ENCODE results near the gene CPEB3. TPM values are rescaled to one million over a fixed set of nuclear protein-coding genes. Genes with fewer than 3 reads are reported as not detected.

The CPEB3 gene
- total RNA-seq, 1 donor from 2014 or later = 8.0 TPM

DNA sequence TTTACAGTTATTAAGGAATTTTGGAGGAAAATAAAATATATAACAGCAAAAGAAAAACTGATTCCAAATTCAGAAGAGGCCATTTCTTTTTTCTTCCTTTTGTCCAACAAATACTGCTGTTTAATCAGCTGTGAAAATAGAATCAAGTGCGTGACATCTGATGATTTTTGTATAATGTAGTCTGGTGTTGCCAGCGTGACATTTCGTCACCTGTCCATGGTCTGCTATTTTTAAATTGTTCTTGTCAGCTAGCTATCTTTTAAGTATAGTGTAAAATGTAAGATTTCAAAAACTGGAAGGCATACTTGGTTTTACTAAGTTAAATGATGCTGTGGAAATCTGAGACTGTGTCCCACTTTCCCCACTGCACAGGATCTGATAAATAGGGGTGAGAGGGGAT lies 105.9 kb downstream of the CPEB3 start:
- no peak for DNase-seq
- H3K4me3 Mint-ChIP-seq (ENCODE audit: unreplicated experiment) = no peak overlapping the region
- no peak overlapping the region for H3K27ac Mint-ChIP-seq (ENCODE audit: unreplicated experiment)
- no peaks in the 10 kb centered on the region for H3K27me3 Mint-ChIP-seq (ENCODE audit: unreplicated experiment)
- no peaks in the 10 kb centered on the region for H3K9me3 Mint-ChIP-seq (ENCODE audit: unreplicated experiment)
- TF ChIP-seq CTCF (IDR thresholded peaks at IDR 0.05; ENCODE audit: partially characterized antibody, unreplicated experiment) = no peak
- no peaks in the 10 kb centered on the region for H3K36me3 Mint-ChIP-seq (ENCODE audit: unreplicated experiment)
- peaks cover 7% of the 10 kb centered on the region for H3K4me1 Mint-ChIP-seq (ENCODE audit: low read depth, unreplicated experiment)

DNA sequence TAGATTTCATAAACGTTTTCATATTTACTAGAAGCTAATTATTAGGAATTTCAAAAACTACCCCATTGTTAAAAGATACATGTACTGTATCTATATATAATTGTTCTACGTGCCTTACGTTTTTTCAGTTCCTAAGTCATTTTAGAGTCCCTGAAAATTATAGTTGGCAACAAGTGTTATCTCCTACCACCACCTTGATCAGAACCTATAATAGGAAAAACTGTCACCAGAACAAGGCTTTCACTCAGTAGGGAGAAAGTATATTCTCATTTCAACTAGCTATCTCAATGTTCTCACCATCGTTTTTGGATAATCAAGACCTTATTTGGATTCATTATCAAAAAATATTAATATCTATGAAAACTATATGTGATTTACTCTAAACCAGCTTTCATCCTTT lies 107.7 kb downstream of the CPEB3 start:
- H3K36me3 Mint-ChIP-seq (ENCODE audit: unreplicated experiment) = no peaks in the 10 kb centered on the region
- DNase-seq = no peak
- no peak overlapping the region for H3K27ac Mint-ChIP-seq (ENCODE audit: unreplicated experiment)
- no peaks in the 10 kb centered on the region for H3K9me3 Mint-ChIP-seq (ENCODE audit: unreplicated experiment)
- H3K4me3 Mint-ChIP-seq (ENCODE audit: unreplicated experiment) = no peak overlapping the region
- peaks cover 7% of the 10 kb centered on the region for H3K4me1 Mint-ChIP-seq (ENCODE audit: low read depth, unreplicated experiment)
- TF ChIP-seq CTCF (IDR thresholded peaks at IDR 0.05; ENCODE audit: partially characterized antibody, unreplicated experiment) = no peak
- H3K27me3 Mint-ChIP-seq (ENCODE audit: unreplicated experiment) = no peaks in the 10 kb centered on the region

DNA sequence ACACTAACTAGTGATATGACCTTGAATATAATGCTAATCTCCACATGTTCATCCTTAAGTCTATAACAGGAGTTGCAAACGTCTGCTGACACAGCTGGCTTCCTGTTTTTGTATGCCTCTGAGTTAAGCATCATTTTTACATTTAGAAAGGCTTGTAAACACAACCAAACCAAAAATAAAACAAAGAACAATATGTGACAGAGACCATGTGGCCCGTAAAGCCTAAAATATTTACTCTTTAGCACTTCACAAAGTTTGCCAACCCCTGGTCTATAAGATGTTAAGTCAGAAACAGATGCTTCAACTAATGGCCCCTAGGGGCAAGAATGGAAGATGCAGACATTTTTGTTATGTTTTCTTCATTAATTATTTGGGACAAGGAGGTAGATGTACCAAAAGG lies 109.3 kb downstream of the CPEB3 start:
- no peak for DNase-seq
- Mint-ChIP-seq H3K4me1 (ENCODE audit: low read depth, unreplicated experiment) (peaks cover 7% of the 10 kb centered on the region), H3K4me3 (ENCODE audit: unreplicated experiment) (no peak overlapping the region), H3K27ac (ENCODE audit: unreplicated experiment) (peak overlapping the region; percentile 8), H3K9me3 (ENCODE audit: unreplicated experiment) (no peaks in the 10 kb centered on the region), H3K27me3 (ENCODE audit: unreplicated experiment) (no peaks in the 10 kb centered on the region), H3K36me3 (ENCODE audit: unreplicated experiment) (no peaks in the 10 kb centered on the region)
- TF ChIP-seq CTCF (IDR thresholded peaks at IDR 0.05; ENCODE audit: partially characterized antibody, unreplicated experiment) = peak; percentile 50

DNA sequence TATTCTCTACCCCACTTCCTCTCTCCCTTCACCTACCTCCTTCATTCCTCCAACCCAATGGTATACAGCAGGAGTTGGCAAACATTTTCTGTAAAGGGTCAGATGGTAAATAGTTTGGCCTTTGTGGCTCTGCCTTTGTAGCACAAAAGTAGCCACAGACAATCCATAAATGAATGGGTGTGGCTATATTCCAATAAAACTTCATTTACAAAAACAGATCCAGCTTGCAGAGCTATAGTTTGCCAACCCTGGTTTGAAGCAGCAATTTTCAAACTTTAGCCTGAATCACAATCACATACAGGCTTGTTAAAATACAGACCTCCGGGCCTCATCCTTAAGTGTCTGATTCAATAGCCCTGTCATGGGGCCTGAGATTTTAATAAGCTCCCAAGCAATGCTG lies 110.5 kb downstream of the CPEB3 start:
- DNase-seq = no peak
- no peaks in the 10 kb centered on the region for H3K9me3 Mint-ChIP-seq (ENCODE audit: unreplicated experiment)
- H3K4me3 Mint-ChIP-seq (ENCODE audit: unreplicated experiment) = no peak overlapping the region
- no peaks in the 10 kb centered on the region for H3K27me3 Mint-ChIP-seq (ENCODE audit: unreplicated experiment)
- TF ChIP-seq CTCF (IDR thresholded peaks at IDR 0.05; ENCODE audit: partially characterized antibody, unreplicated experiment) = no peak
- H3K4me1 Mint-ChIP-seq (ENCODE audit: low read depth, unreplicated experiment) = peaks cover 7% of the 10 kb centered on the region
- no peak overlapping the region for H3K27ac Mint-ChIP-seq (ENCODE audit: unreplicated experiment)
- peaks cover 1% of the 10 kb centered on the region for H3K36me3 Mint-ChIP-seq (ENCODE audit: unreplicated experiment)

DNA sequence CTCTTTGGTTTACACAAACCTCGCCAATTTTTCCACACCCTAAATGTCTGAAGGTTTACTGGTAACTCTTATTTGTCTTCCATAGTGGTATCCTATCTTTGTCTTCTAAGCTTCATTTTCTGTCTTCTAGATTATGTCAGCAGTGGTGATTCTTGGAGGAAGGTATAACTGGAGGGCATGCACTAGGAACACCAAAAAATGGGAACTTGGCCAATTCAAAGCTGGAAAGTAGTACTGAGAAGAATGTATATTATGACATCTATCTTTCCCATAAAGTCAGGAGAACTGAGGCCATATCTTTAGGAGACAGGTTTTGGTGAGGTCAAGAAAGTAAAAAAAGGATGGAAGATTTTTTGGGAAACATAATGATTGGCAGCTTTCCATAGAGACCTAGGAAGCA lies 113.3 kb downstream of the CPEB3 start:
- no peak overlapping the region for H3K27ac Mint-ChIP-seq (ENCODE audit: unreplicated experiment)
- no peaks in the 10 kb centered on the region for H3K9me3 Mint-ChIP-seq (ENCODE audit: unreplicated experiment)
- H3K27me3 Mint-ChIP-seq (ENCODE audit: unreplicated experiment) = peaks cover 2% of the 10 kb centered on the region
- TF ChIP-seq CTCF (IDR thresholded peaks at IDR 0.05; ENCODE audit: partially characterized antibody, unreplicated experiment) = no peak
- DNase-seq = no peak
- peaks cover 11% of the 10 kb centered on the region for H3K4me1 Mint-ChIP-seq (ENCODE audit: low read depth, unreplicated experiment)
- H3K4me3 Mint-ChIP-seq (ENCODE audit: unreplicated experiment) = no peak overlapping the region
- H3K36me3 Mint-ChIP-seq (ENCODE audit: unreplicated experiment) = peaks cover 9% of the 10 kb centered on the region

All from glutamatergic neuron (in vitro differentiated cells).